Femur (tissue), 1 donor: ENCODE measurements around the gene COMMD10.
"Not testable (repeated sequence)": the region's sequence is repeated elsewhere in the genome, so short reads cannot be mapped to it uniquely, and the experiment has no call there.

ENCODE experiments used
- DNase-seq: peaks from one replicate; pipeline ENCODE4 v3.0.0-alpha.2; 2017

Gene COMMD10

GRCh38 chr5:116084871-116085715 is at the start of gene COMMD10:
COMMD10 (plus strand) TSS chr5:116085025.
- peak; percentile 87 for DNase-seq

- no peak for DNase-seq
Measured at GRCh38 chr5:116035123-116035522, 49.7 kb upstream of the COMMD10 start.

- DNase-seq, result no peak
Measured at GRCh38 chr5:116037236-116037822, 47.5 kb upstream of the COMMD10 start.

GRCh38 chr5:116038817-116039216 is 46.0 kb upstream of the COMMD10 start:
- peak; percentile 30 for DNase-seq

- no peak for DNase-seq
Measured at GRCh38 chr5:116042375-116042774, 42.5 kb upstream of the COMMD10 start.

GRCh38 chr5:116044073-116044472 is 40.8 kb upstream of the COMMD10 start:
- DNase-seq, result no peak

GRCh38 chr5:116045821-116046220 is 39.0 kb upstream of the COMMD10 start:
- DNase-seq, result no peak

- no peak for DNase-seq
Measured at GRCh38 chr5:116046261-116046660, 38.6 kb upstream of the COMMD10 start.

- no peak for DNase-seq
Measured at GRCh38 chr5:116046823-116047222, 38.0 kb upstream of the COMMD10 start.

GRCh38 chr5:116058346-116058936 is 26.4 kb upstream of the COMMD10 start:
- DNase-seq, result no peak

GRCh38 chr5:116062352-116062751 is 22.5 kb upstream of the COMMD10 start:
- no peak for DNase-seq

GRCh38 chr5:116063950-116064349 is 20.9 kb upstream of the COMMD10 start:
- DNase-seq, result no peak

GRCh38 chr5:116068028-116068632 is 16.7 kb upstream of the COMMD10 start:
- no peak for DNase-seq

- DNase-seq, result no peak
Measured at GRCh38 chr5:116071211-116071610, 13.6 kb upstream of the COMMD10 start.

- DNase-seq, result no peak
Measured at GRCh38 chr5:116075191-116075831, 9.5 kb upstream of the COMMD10 start.

- DNase-seq, result no peak
Measured at GRCh38 chr5:116076496-116076895, 8.3 kb upstream of the COMMD10 start.

GRCh38 chr5:116078199-116078598 is 6.6 kb upstream of the COMMD10 start:
- no peak for DNase-seq

- no peak for DNase-seq
Measured at GRCh38 chr5:116084287-116084691, 536 bp upstream of the COMMD10 start.

GRCh38 chr5:116086309-116086708 is 1.5 kb downstream of the COMMD10 start:
- DNase-seq, result not testable (repeated sequence)

GRCh38 chr5:116088062-116088461 is 3.2 kb downstream of the COMMD10 start:
- no peak for DNase-seq

GRCh38 chr5:116090302-116090701 is 5.5 kb downstream of the COMMD10 start:
- no peak for DNase-seq

- DNase-seq, result no peak
Measured at GRCh38 chr5:116091416-116091815, 6.6 kb downstream of the COMMD10 start.

GRCh38 chr5:116097301-116097700 is 12.5 kb downstream of the COMMD10 start:
- DNase-seq, result no peak
